Measurements from ENCODE around the gene NR4A1. TPM values are rescaled to one million over a fixed set of nuclear protein-coding genes. Genes with fewer than 3 reads are reported as not detected.

NR4A1 gene
- total and polyA plus RNA-seq, 9 of the 15 experiments (the other 6 are each of a cell fraction or from before 2014, with no cell fraction given), result 0.07 to 4.7 (median 1.9) TPM; not detected in 1

GRCh38 chr12:52074971-52075724 is 23.9 kb downstream of the NR4A1 start:
- 92% methylated on average over 3 of the region's 3 CpGs for WGBS (ENCODE audit: insufficient coverage, low coverage, missing lambda C conversion rate)
- FAIRE-seq, result no peak
- no peak overlapping the region for H2AFZ ChIP-seq (ENCODE audit: low read depth, low read length)
- in situ Hi-C loops (cut with MboI), result no loop called here
- peaks cover 66% of the 10 kb centered on the region for H3K36me3 ChIP-seq (ENCODE audit: control insufficient read depth, insufficient read depth, low read length)
- BruUV-seq (replicated peaks), result no TSS peak
- H3K9me3 ChIP-seq (replicated peaks; ENCODE audit: control insufficient read depth, insufficient read depth, low read depth, low read length), result no peaks in the 10 kb centered on the region
- H3K27me3 ChIP-seq (ENCODE audit: control insufficient read depth in 2 of 2, insufficient read depth in 2 of 2, low read length in 2 of 2), result no peaks in the 10 kb centered on the region; a peak in 1 of 5 replicates
- H3K79me2 ChIP-seq (ENCODE audit: control insufficient read depth, insufficient read depth, low read length), result peaks cover 35% of the 10 kb centered on the region
- POLR2A ChIA-PET, result interaction anchor here (0.5 to 1.2 kb wide), 4 partner anchors 20 to 1084 kb away, joined by 3 to 4 read pairs (median 3); no protein-coding TSS in a partner anchor
- no peak overlapping the region for H3K4me2 ChIP-seq (ENCODE audit: insufficient read depth, low read length)
- no peak for DNase-seq (ENCODE audit: extremely low read depth in 1 of 4, low spot score in 3 of 4)
- H3K4me1 ChIP-seq (replicated peaks in 1 of 2; ENCODE audit: control insufficient read depth in 2 of 2, insufficient read depth in 2 of 2, low read length in 2 of 2), result peaks cover 6 to 7% of the 10 kb centered on the region in 2 experiments; a peak in 4 of 5 replicates
- CTCF ChIA-PET (ENCODE audit: low intra/inter-chr PET ratio), result no interaction called here
- peaks cover 22% of the 10 kb centered on the region for H4K20me1 ChIP-seq (replicated peaks; ENCODE audit: control insufficient read depth, insufficient read depth, low read length)
- H3K27ac ChIP-seq (ENCODE audit: extremely low read depth, low read depth, low read length), result no peak overlapping the region
- H3K4me3 ChIP-seq, result no peak overlapping the region
- no peak for ATAC-seq
- intact Hi-C loops (cut with micrococcal nuclease), result no loop called here
- no peaks in the 10 kb centered on the region for H3K9me1 ChIP-seq (ENCODE audit: control insufficient read depth, insufficient read depth, low read length)
- peak overlapping the region in 1 of 2 experiments; percentile 31; a peak in 1 of 4 replicates for H3K9ac ChIP-seq (ENCODE audit: insufficient read depth in 1 of 2, low read depth in 2 of 2, low read length in 2 of 2)
- TF ChIP-seq ETV5 (CRISPR knock-in tag; IDR thresholded peaks at IDR 0.05; ENCODE audit: low read depth) (no peak), ZNF318 (IDR thresholded peaks at IDR 0.05; ENCODE audit: borderline replicate concordance in 1 of 2, low read depth in 1 of 2) (no peak), ZNF282 (CRISPR knock-in tag; IDR thresholded peaks at IDR 0.05) (no peak), PHF21A (IDR thresholded peaks at IDR 0.05; ENCODE audit: borderline replicate concordance, low read depth) (no peak), PRDM10 (IDR thresholded peaks at IDR 0.05; ENCODE audit: partially characterized antibody) (no peak), SP2 (IDR thresholded peaks at IDR 0.05; ENCODE audit: extremely low read depth, low read depth, low read length, poor library complexity, severe bottlenecking) (no peak), CREB3 (tag; conservative IDR thresholded peaks at IDR 0.05; ENCODE audit: low read depth) (no peak)

Measured in K562 (cell line).